ENCODE data around the gene ARCN1.
A peak's percentile ranks its signal among the peaks of the same experiment; 100 is the strongest.

The ARCN1 gene

GRCh38 chr11:118625976-118626375 lies 53.8 kb downstream of the ARCN1 start:
- Histone ChIP-seq H3K36me3 (ENCODE audit: control insufficient read depth in 4 of 4, insufficient read depth in 4 of 4, low read length in 3 of 4) (peaks cover 0 to 4% (median 0%) of the 10 kb centered on the region in 4 experiments), H3K27me3 (replicated peaks in 2 of 5; ENCODE audit: control insufficient read depth in 4 of 5, insufficient read depth in 5 of 5, low read length in 4 of 5) (no peaks in the 10 kb centered on the region), H3K9me3 (ENCODE audit: control extremely low read depth in 1 of 5, control insufficient read depth in 4 of 5, insufficient read depth in 2 of 5, low read depth in 1 of 5, low read length in 4 of 5) (no peaks in the 10 kb centered on the region), H3K4me3 (ENCODE audit: control insufficient read depth in 1 of 7, extremely low read depth in 1 of 7, insufficient read depth in 4 of 7, low read depth in 2 of 7, low read length in 6 of 7) (no peak overlapping the region), H3K27ac (ENCODE audit: insufficient read depth in 1 of 2, low read depth in 1 of 2, low read length in 2 of 2, poor library complexity in 1 of 2, severe bottlenecking in 2 of 2) (no peak overlapping the region), H3K4me1 (ENCODE audit: control extremely low read depth in 1 of 4, control insufficient read depth in 4 of 4, insufficient read depth in 4 of 4, low read length in 3 of 4) (peaks cover 0 to 12% (median 7%) of the 10 kb centered on the region in 4 experiments)
- CTCF ChIA-PET = interaction anchor here (0.8 to 8.4 kb wide), 4 partner anchors 8 to 30 kb away, joined by 3 to 55 read pairs (median 6); no protein-coding TSS in a partner anchor
- peak in 1 of 3 donors; percentile 18 for DNase-seq
- POLR2A ChIA-PET = interaction anchor here (0.6 kb wide), 1 partner anchor 13 kb away, joined by 3 read pairs; no protein-coding TSS in a partner anchor
- WGBS (ENCODE audit: insufficient coverage) = 90% methylated on average over 1 of the region's 2 CpGs

GRCh38 chr11:118627566-118627965 lies 55.4 kb downstream of the ARCN1 start:
- DNase-seq = no peak
- CTCF ChIA-PET = interaction anchor here (0.5 to 2.5 kb wide), 6 partner anchors 8 to 51 kb away, joined by 3 to 10 read pairs (median 4); no protein-coding TSS in a partner anchor
- WGBS (ENCODE audit: insufficient coverage) = 97% methylated on average over 10 of the region's 10 CpGs
- Histone ChIP-seq H3K9me3 (ENCODE audit: control extremely low read depth in 1 of 5, control insufficient read depth in 4 of 5, insufficient read depth in 2 of 5, low read depth in 1 of 5, low read length in 4 of 5) (no peaks in the 10 kb centered on the region), H3K36me3 (ENCODE audit: control insufficient read depth in 4 of 4, insufficient read depth in 4 of 4, low read length in 3 of 4) (peaks cover 0 to 4% (median 0%) of the 10 kb centered on the region in 4 experiments), H3K27ac (ENCODE audit: insufficient read depth in 1 of 2, low read depth in 1 of 2, low read length in 2 of 2, poor library complexity in 1 of 2, severe bottlenecking in 2 of 2) (no peak overlapping the region), H3K27me3 (replicated peaks in 2 of 5; ENCODE audit: control insufficient read depth in 4 of 5, insufficient read depth in 5 of 5, low read length in 4 of 5) (no peaks in the 10 kb centered on the region), H3K4me1 (ENCODE audit: control extremely low read depth in 1 of 4, control insufficient read depth in 4 of 4, insufficient read depth in 4 of 4, low read length in 3 of 4) (peaks cover 0 to 3% (median 1%) of the 10 kb centered on the region in 4 experiments), H3K4me3 (ENCODE audit: control insufficient read depth in 1 of 7, extremely low read depth in 1 of 7, insufficient read depth in 4 of 7, low read depth in 2 of 7, low read length in 6 of 7) (no peak overlapping the region)
- POLR2A ChIA-PET = no interaction called here

- CTCF ChIA-PET = interaction anchor here (0.5 to 2.5 kb wide), 7 partner anchors 8 to 51 kb away, joined by 3 to 10 read pairs (median 4); no protein-coding TSS in a partner anchor
- H3K4me1 ChIP-seq (ENCODE audit: control extremely low read depth in 1 of 4, control insufficient read depth in 4 of 4, insufficient read depth in 4 of 4, low read length in 3 of 4) = peaks cover 0 to 3% (median 1%) of the 10 kb centered on the region in 4 experiments
- over 99% methylated on average over 17 of the region's 20 CpGs for WGBS (ENCODE audit: insufficient coverage)
These were observed 55.8 kb downstream of the ARCN1 start for GRCh38 chr11:118628031-118628430.

GRCh38 chr11:118628432-118628831 lies 56.2 kb downstream of the ARCN1 start:
- 96% methylated on average over 12 of the region's 13 CpGs for WGBS (ENCODE audit: insufficient coverage)
- no peak overlapping the region for H3K27ac ChIP-seq (ENCODE audit: insufficient read depth in 1 of 2, low read depth in 1 of 2, low read length in 2 of 2, poor library complexity in 1 of 2, severe bottlenecking in 2 of 2)
- H3K4me3 ChIP-seq (ENCODE audit: control insufficient read depth in 1 of 7, extremely low read depth in 1 of 7, insufficient read depth in 4 of 7, low read depth in 2 of 7, low read length in 6 of 7) = no peak overlapping the region
- CTCF ChIA-PET = interaction anchor here (1.4 to 2.5 kb wide), 4 partner anchors 8 to 20 kb away, joined by 4 to 10 read pairs (median 4); no protein-coding TSS in a partner anchor
- no peak for DNase-seq
- POLR2A ChIA-PET = no interaction called here
- no peaks in the 10 kb centered on the region for H3K9me3 ChIP-seq (ENCODE audit: control extremely low read depth in 1 of 5, control insufficient read depth in 4 of 5, insufficient read depth in 2 of 5, low read depth in 1 of 5, low read length in 4 of 5)
- H3K36me3 ChIP-seq (ENCODE audit: control insufficient read depth in 4 of 4, insufficient read depth in 4 of 4, low read length in 3 of 4) = peaks cover 0 to 4% (median 0%) of the 10 kb centered on the region in 4 experiments
- no peaks in the 10 kb centered on the region for H3K27me3 ChIP-seq (replicated peaks in 2 of 5; ENCODE audit: control insufficient read depth in 4 of 5, insufficient read depth in 5 of 5, low read length in 4 of 5)
- H3K4me1 ChIP-seq (ENCODE audit: control extremely low read depth in 1 of 4, control insufficient read depth in 4 of 4, insufficient read depth in 4 of 4, low read length in 3 of 4) = peaks cover 0 to 3% (median 1%) of the 10 kb centered on the region in 4 experiments

More at GRCh38 chr11:118628031-118628430, 55.8 kb downstream of the ARCN1 start:
- Histone ChIP-seq H3K4me3 (ENCODE audit: control insufficient read depth in 1 of 7, extremely low read depth in 1 of 7, insufficient read depth in 4 of 7, low read depth in 2 of 7, low read length in 6 of 7) (no peak overlapping the region), H3K36me3 (ENCODE audit: control insufficient read depth in 4 of 4, insufficient read depth in 4 of 4, low read length in 3 of 4) (peaks cover 0 to 4% (median 0%) of the 10 kb centered on the region in 4 experiments), H3K27me3 (replicated peaks in 2 of 5; ENCODE audit: control insufficient read depth in 4 of 5, insufficient read depth in 5 of 5, low read length in 4 of 5) (no peaks in the 10 kb centered on the region), H3K9me3 (ENCODE audit: control extremely low read depth in 1 of 5, control insufficient read depth in 4 of 5, insufficient read depth in 2 of 5, low read depth in 1 of 5, low read length in 4 of 5) (no peaks in the 10 kb centered on the region), H3K27ac (ENCODE audit: insufficient read depth in 1 of 2, low read depth in 1 of 2, low read length in 2 of 2, poor library complexity in 1 of 2, severe bottlenecking in 2 of 2) (no peak overlapping the region)
- DNase-seq = no peak
- POLR2A ChIA-PET = no interaction called here

GRCh38 chr11:118628861-118629549 lies 56.8 kb downstream of the ARCN1 start:
- DNase-seq = no peak
- Histone ChIP-seq H3K27ac (ENCODE audit: insufficient read depth in 1 of 2, low read depth in 1 of 2, low read length in 2 of 2, poor library complexity in 1 of 2, severe bottlenecking in 2 of 2) (no peak overlapping the region), H3K27me3 (replicated peaks in 2 of 5; ENCODE audit: control insufficient read depth in 4 of 5, insufficient read depth in 5 of 5, low read length in 4 of 5) (no peaks in the 10 kb centered on the region), H3K4me3 (ENCODE audit: control insufficient read depth in 1 of 7, extremely low read depth in 1 of 7, insufficient read depth in 4 of 7, low read depth in 2 of 7, low read length in 6 of 7) (no peak overlapping the region), H3K9me3 (ENCODE audit: control extremely low read depth in 1 of 5, control insufficient read depth in 4 of 5, insufficient read depth in 2 of 5, low read depth in 1 of 5, low read length in 4 of 5) (no peaks in the 10 kb centered on the region), H3K4me1 (ENCODE audit: control extremely low read depth in 1 of 4, control insufficient read depth in 4 of 4, insufficient read depth in 4 of 4, low read length in 3 of 4) (peaks cover 0 to 3% (median 1%) of the 10 kb centered on the region in 4 experiments), H3K36me3 (ENCODE audit: control insufficient read depth in 4 of 4, insufficient read depth in 4 of 4, low read length in 3 of 4) (peaks cover 0 to 4% (median 0%) of the 10 kb centered on the region in 4 experiments)
- POLR2A ChIA-PET = no interaction called here
- CTCF ChIA-PET = interaction anchor here (1.4 to 2.1 kb wide), 3 partner anchors 8 to 20 kb away, joined by 4 to 5 read pairs (median 4); no protein-coding TSS in a partner anchor
- WGBS (ENCODE audit: insufficient coverage) = 83% methylated on average over 5 of the region's 5 CpGs

GRCh38 chr11:118629761-118630661 lies 57.8 kb downstream of the ARCN1 start:
- H3K36me3 ChIP-seq (ENCODE audit: control insufficient read depth in 4 of 4, insufficient read depth in 4 of 4, low read length in 3 of 4) = peaks cover 0 to 4% (median 0%) of the 10 kb centered on the region in 4 experiments
- H3K27ac ChIP-seq (ENCODE audit: insufficient read depth in 1 of 2, low read depth in 1 of 2, low read length in 2 of 2, poor library complexity in 1 of 2, severe bottlenecking in 2 of 2) = no peak overlapping the region
- no peaks in the 10 kb centered on the region for H3K9me3 ChIP-seq (ENCODE audit: control extremely low read depth in 1 of 5, control insufficient read depth in 4 of 5, insufficient read depth in 2 of 5, low read depth in 1 of 5, low read length in 4 of 5)
- H3K4me1 ChIP-seq (ENCODE audit: control extremely low read depth in 1 of 4, control insufficient read depth in 4 of 4, insufficient read depth in 4 of 4, low read length in 3 of 4) = peaks cover 0 to 9% (median 1%) of the 10 kb centered on the region in 4 experiments
- CTCF ChIA-PET = interaction anchor here (1.8 to 2.1 kb wide), 2 partner anchors 10 to 21 kb away, joined by 4 read pairs; no protein-coding TSS in a partner anchor
- WGBS (ENCODE audit: insufficient coverage) = 93% methylated on average over 6 of the region's 6 CpGs
- H3K4me3 ChIP-seq (ENCODE audit: control insufficient read depth in 1 of 7, extremely low read depth in 1 of 7, insufficient read depth in 4 of 7, low read depth in 2 of 7, low read length in 6 of 7) = no peak overlapping the region
- POLR2A ChIA-PET = no interaction called here
- no peaks in the 10 kb centered on the region for H3K27me3 ChIP-seq (replicated peaks in 2 of 5; ENCODE audit: control insufficient read depth in 4 of 5, insufficient read depth in 5 of 5, low read length in 4 of 5)
- no peak for DNase-seq

Data from common myeloid progenitor, CD34-positive (primary cell).